Activated T-cell treated with anti-CD3 and anti-CD28 coated beads for 24 hours (primary cell): ENCODE data around the gene KCNN2.
A peak's percentile ranks its signal among the peaks of the same experiment; 100 is the strongest.
"Not testable (repeated sequence)": the region's sequence is repeated elsewhere in the genome, so short reads cannot be mapped to it uniquely, and the experiment has no call there.

Source experiments
- DNase-seq: peaks from one replicate; pipeline ENCODE4 v3.0.0-alpha.2; 2020; ENCODE audit warnings: low read depth

The KCNN2 gene

GRCh38 chr5:114419959-114420358 is 58.1 kb downstream of the KCNN2 start:
- DNase-seq = no peak

- DNase-seq = no peak
These were observed 65.3 kb downstream of the KCNN2 start for GRCh38 chr5:114427204-114427603.

GRCh38 chr5:114430532-114430931 is 68.7 kb downstream of the KCNN2 start:
- no peak for DNase-seq

GRCh38 chr5:114432684-114433083 is 70.8 kb downstream of the KCNN2 start:
- DNase-seq = not testable (repeated sequence)

GRCh38 chr5:114434396-114435219 is 72.7 kb downstream of the KCNN2 start:
- DNase-seq = no peak

- DNase-seq = no peak
These were observed 73.3 kb downstream of the KCNN2 start for GRCh38 chr5:114435220-114435481.

- no peak for DNase-seq
These were observed 74.0 kb downstream of the KCNN2 start for GRCh38 chr5:114435885-114436299.

- DNase-seq = no peak
These were observed 76.1 kb downstream of the KCNN2 start for GRCh38 chr5:114437936-114438335.

- no peak for DNase-seq
These were observed 76.6 kb downstream of the KCNN2 start for GRCh38 chr5:114438471-114438870.

GRCh38 chr5:114447084-114447773 is 85.4 kb downstream of the KCNN2 start:
- no peak for DNase-seq

GRCh38 chr5:114448481-114448880 is 86.6 kb downstream of the KCNN2 start:
- DNase-seq = no peak

GRCh38 chr5:114449860-114450421 is 88.1 kb downstream of the KCNN2 start:
- peak; percentile 18 for DNase-seq

GRCh38 chr5:114450437-114450836 is 88.6 kb downstream of the KCNN2 start:
- DNase-seq = no peak

- DNase-seq = no peak
These were observed 96.9 kb downstream of the KCNN2 start for GRCh38 chr5:114458726-114459125.

GRCh38 chr5:114467171-114467570 is 105.3 kb downstream of the KCNN2 start:
- no peak for DNase-seq

- no peak for DNase-seq
These were observed 105.9 kb downstream of the KCNN2 start for GRCh38 chr5:114467729-114468128.

GRCh38 chr5:114469372-114469771 is 107.5 kb downstream of the KCNN2 start:
- DNase-seq = no peak

- DNase-seq = no peak
These were observed 109.7 kb downstream of the KCNN2 start for GRCh38 chr5:114471529-114471928.

- DNase-seq = no peak
These were observed 111.7 kb downstream of the KCNN2 start for GRCh38 chr5:114473541-114473940.

- DNase-seq = no peak
These were observed 116.0 kb downstream of the KCNN2 start for GRCh38 chr5:114477816-114478334.

- DNase-seq = no peak
These were observed 138.9 kb downstream of the KCNN2 start for GRCh38 chr5:114500756-114501155.

GRCh38 chr5:114504560-114504959 is 142.7 kb downstream of the KCNN2 start:
- DNase-seq = no peak

GRCh38 chr5:114524221-114524620 is 162.4 kb downstream of the KCNN2 start:
- no peak for DNase-seq
